ENCODE measurements around the gene FURIN. TPM values are rescaled to one million over a fixed set of nuclear protein-coding genes. Genes with fewer than 3 reads are reported as not detected.

The FURIN gene
- total RNA-seq, 2 experiments from 2014 or later, result 443 to 448 TPM

DNA sequence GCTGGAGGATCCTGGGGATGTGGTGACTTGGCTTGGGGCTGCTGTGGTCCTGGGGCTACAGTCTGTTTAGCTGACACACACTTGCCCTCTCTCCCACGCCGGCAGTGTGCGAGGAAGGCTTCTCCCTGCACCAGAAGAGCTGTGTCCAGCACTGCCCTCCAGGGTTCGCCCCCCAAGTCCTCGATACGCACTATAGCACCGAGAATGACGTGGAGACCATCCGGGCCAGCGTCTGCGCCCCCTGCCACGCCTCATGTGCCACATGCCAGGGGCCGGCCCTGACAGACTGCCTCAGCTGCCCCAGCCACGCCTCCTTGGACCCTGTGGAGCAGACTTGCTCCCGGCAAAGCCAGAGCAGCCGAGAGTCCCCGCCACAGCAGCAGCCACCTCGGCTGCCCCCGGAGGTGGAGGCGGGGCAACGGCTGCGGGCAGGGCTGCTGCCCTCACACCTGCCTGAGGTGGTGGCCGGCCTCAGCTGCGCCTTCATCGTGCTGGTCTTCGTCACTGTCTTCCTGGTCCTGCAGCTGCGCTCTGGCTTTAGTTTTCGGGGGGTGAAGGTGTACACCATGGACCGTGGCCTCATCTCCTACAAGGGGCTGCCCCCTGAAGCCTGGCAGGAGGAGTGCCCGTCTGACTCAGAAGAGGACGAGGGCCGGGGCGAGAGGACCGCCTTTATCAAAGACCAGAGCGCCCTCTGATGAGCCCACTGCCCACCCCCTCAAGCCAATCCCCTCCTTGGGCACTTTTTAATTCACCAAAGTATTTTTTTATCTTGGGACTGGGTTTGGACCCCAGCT, 13.0 kb downstream of the FURIN start:
- intact Hi-C loops (cut with micrococcal nuclease), result no loop called here
- H3K27me3 Mint-ChIP-seq (ENCODE audit: low read depth), result peaks cover 3% of the 10 kb centered on the region
- H3K27ac Mint-ChIP-seq, result peak overlapping the region; percentile 53
- no peak for DNase-seq
- H3K9me3 Mint-ChIP-seq, result no peaks in the 10 kb centered on the region
- CTCF ChIA-PET, result no interaction called here
- peaks cover 48% of the 10 kb centered on the region for H3K36me3 Mint-ChIP-seq (ENCODE audit: low read depth)
- peaks cover 30% of the 10 kb centered on the region for H3K4me1 Mint-ChIP-seq (ENCODE audit: low read depth)
- H3K4me3 Mint-ChIP-seq, result no peak overlapping the region

DNA sequence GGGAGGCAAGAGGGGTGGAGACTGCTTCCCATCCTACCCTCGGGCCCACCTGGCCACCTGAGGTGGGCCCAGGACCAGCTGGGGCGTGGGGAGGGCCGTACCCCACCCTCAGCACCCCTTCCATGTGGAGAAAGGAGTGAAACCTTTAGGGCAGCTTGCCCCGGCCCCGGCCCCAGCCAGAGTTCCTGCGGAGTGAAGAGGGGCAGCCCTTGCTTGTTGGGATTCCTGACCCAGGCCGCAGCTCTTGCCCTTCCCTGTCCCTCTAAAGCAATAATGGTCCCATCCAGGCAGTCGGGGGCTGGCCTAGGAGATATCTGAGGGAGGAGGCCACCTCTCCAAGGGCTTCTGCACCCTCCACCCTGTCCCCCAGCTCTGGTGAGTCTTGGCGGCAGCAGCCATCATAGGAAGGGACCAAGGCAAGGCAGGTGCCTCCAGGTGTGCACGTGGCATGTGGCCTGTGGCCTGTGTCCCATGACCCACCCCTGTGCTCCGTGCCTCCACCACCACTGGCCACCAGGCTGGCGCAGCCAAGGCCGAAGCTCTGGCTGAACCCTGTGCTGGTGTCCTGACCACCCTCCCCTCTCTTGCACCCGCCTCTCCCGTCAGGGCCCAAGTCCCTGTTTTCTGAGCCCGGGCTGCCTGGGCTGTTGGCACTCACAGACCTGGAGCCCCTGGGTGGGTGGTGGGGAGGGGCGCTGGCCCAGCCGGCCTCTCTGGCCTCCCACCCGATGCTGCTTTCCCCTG, 13.8 kb downstream of the FURIN start:
- Mint-ChIP-seq H3K4me3 (no peak overlapping the region), H3K4me1 (ENCODE audit: low read depth) (peaks cover 27% of the 10 kb centered on the region), H3K9me3 (no peaks in the 10 kb centered on the region), H3K27me3 (ENCODE audit: low read depth) (peaks cover 3% of the 10 kb centered on the region), H3K27ac (peak overlapping the region; percentile 69), H3K36me3 (ENCODE audit: low read depth) (peaks cover 40% of the 10 kb centered on the region)
- CTCF ChIA-PET, result no interaction called here
- peak; percentile 35 for DNase-seq
- intact Hi-C loops (cut with micrococcal nuclease), result no loop called here

DNA sequence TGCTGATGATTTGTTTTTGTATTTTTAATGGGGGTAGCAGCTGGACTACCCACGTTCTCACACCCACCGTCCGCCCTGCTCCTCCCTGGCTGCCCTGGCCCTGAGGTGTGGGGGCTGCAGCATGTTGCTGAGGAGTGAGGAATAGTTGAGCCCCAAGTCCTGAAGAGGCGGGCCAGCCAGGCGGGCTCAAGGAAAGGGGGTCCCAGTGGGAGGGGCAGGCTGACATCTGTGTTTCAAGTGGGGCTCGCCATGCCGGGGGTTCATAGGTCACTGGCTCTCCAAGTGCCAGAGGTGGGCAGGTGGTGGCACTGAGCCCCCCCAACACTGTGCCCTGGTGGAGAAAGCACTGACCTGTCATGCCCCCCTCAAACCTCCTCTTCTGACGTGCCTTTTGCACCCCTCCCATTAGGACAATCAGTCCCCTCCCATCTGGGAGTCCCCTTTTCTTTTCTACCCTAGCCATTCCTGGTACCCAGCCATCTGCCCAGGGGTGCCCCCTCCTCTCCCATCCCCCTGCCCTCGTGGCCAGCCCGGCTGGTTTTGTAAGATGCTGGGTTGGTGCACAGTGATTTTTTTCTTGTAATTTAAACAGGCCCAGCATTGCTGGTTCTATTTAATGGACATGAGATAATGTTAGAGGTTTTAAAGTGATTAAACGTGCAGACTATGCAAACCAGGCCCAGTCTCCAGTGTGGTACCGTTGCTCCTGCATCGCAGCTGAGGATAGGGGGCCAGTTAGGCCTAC, 14.6 kb downstream of the FURIN start:
- intact Hi-C loops (cut with micrococcal nuclease), result loop anchor here (1.0 kb wide), 1 partner anchor 10 kb away; no protein-coding TSS in a partner anchor
- peak overlapping the region; percentile 15 for H3K4me3 Mint-ChIP-seq
- peaks cover 27% of the 10 kb centered on the region for H3K4me1 Mint-ChIP-seq (ENCODE audit: low read depth)
- H3K27me3 Mint-ChIP-seq (ENCODE audit: low read depth), result peaks cover 3% of the 10 kb centered on the region
- peak overlapping the region; percentile 73 for H3K27ac Mint-ChIP-seq
- peaks cover 33% of the 10 kb centered on the region for H3K36me3 Mint-ChIP-seq (ENCODE audit: low read depth)
- CTCF ChIA-PET, result no interaction called here
- no peaks in the 10 kb centered on the region for H3K9me3 Mint-ChIP-seq
- peak; percentile 46 for DNase-seq

- intact Hi-C loops (cut with micrococcal nuclease), result loop anchor here (1.0 kb wide), 1 partner anchor 10 kb away; no protein-coding TSS in a partner anchor
- peak; percentile 29 for DNase-seq
- Mint-ChIP-seq H3K27me3 (ENCODE audit: low read depth) (peaks cover 3% of the 10 kb centered on the region), H3K36me3 (ENCODE audit: low read depth) (peaks cover 27% of the 10 kb centered on the region), H3K9me3 (no peaks in the 10 kb centered on the region), H3K4me3 (peak overlapping the region; percentile 12), H3K27ac (peak overlapping the region; percentile 73), H3K4me1 (ENCODE audit: low read depth) (peaks cover 27% of the 10 kb centered on the region)
- CTCF ChIA-PET, result no interaction called here
Measured at GRCh38 chr15:90883526-90883975, 15.2 kb downstream of the FURIN start.

DNA sequence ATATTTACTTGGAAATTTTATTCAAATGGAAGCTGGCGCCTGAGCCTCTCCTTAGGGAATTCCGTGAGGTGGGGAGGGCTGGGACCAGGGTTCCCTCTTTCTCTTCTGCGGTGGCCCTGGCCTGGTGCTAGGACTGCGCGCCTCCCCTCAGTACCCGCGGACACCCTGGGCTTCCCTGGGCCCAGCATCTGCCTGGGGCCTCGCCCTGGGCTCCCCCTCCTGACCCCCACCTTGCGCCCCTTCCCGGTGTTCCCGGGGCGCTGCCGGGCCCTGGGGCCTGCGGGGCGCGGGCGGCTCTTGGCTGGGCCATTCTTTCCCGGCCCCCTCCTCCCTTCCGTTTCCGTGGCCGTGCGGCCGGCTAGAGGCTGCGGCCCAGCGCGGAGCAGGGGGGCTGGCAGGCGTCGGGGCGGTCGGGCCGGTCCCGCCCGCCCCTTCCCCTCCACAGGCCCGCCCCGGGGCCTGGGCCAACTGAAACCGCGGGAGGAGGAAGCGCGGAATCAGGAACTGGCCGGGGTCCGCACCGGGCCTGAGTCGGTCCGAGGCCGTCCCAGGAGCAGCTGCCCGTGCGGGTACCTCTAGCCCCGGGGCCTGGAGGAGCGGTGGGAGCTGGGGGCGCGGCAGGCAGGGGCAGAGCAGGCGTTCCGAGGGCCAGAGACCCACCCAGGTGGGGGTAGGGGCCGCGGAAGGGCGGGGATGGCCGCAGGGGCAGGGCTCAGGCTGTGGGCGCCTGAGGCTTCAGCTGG, 15.8 kb downstream of the FURIN start, which contains the start of gene FES:
FES (plus strand) TSS at position 529 of the 743 bp plus-strand sequence. CDS start 542 bp downstream, outside the sequence.
- Mint-ChIP-seq H3K4me3 (peak within 1 kb of the TSS; percentile 30), H3K9me3 (no peaks in the 10 kb centered on the region), H3K4me1 (ENCODE audit: low read depth) (peaks cover 27% of the 10 kb centered on the region), H3K36me3 (ENCODE audit: low read depth) (peaks cover 22% of the 10 kb centered on the region), H3K27me3 (ENCODE audit: low read depth) (peaks cover 3% of the 10 kb centered on the region), H3K27ac (peak within 1 kb of the TSS; percentile 73)
- intact Hi-C loops (cut with micrococcal nuclease), result loop anchor here (1.0 kb wide), 1 partner anchor 11 kb away; no protein-coding TSS in a partner anchor
- CTCF ChIA-PET, result interaction anchor here (2.2 to 3.3 kb wide), 9 partner anchors 22 to 402 kb away, joined by 9 to 69 read pairs (median 16); partner anchors contain the start of genes HDDC3 and UNC45A
- DNase-seq, result peak; percentile 18

DNA sequence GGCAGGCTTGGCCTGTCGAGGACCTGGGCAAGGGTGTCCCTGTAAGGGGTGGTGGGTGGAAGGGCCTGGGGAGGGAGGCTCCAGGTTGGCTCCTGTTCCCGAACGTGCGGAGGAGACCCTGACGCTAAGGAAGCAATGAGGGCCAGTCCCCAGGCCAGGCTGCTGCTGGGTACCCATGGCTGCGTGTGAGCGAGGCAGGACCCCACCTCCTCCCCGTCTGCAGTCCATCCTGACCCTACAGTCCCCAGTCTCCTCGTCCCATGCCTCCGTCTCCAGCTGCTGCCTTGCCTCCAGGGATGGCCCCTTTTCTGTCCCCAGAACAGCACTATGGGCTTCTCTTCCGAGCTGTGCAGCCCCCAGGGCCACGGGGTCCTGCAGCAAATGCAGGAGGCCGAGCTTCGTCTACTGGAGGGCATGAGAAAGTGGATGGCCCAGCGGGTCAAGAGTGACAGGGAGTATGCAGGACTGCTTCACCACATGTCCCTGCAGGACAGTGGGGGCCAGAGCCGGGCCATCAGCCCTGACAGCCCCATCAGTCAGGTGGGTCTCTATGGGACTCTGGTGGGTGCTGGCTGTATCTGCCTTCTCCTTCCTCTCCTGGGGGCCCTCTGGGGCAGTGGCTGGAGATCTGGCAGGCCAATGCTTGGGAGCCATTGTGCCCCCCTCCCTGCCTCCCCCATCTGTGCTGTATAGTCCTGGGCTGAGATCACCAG, 16.5 kb downstream of the FURIN start:
- Mint-ChIP-seq H3K4me1 (ENCODE audit: low read depth) (peaks cover 26% of the 10 kb centered on the region), H3K27ac (peak overlapping the region; percentile 62), H3K36me3 (ENCODE audit: low read depth) (peaks cover 14% of the 10 kb centered on the region), H3K9me3 (no peaks in the 10 kb centered on the region), H3K4me3 (peak overlapping the region; percentile 30), H3K27me3 (ENCODE audit: low read depth) (peaks cover 3% of the 10 kb centered on the region)
- no peak for DNase-seq
- intact Hi-C loops (cut with micrococcal nuclease), result loop anchor here (5.0 kb wide), 1 partner anchor 193 kb away; no protein-coding TSS in a partner anchor
- CTCF ChIA-PET, result interaction anchor here (0.7 to 3.3 kb wide), 35 partner anchors 10 to 565 kb away, joined by 3 to 69 read pairs (median 6); partner anchors contain the start of genes BLM, FURIN, HDDC3 and MAN2A2

DNA sequence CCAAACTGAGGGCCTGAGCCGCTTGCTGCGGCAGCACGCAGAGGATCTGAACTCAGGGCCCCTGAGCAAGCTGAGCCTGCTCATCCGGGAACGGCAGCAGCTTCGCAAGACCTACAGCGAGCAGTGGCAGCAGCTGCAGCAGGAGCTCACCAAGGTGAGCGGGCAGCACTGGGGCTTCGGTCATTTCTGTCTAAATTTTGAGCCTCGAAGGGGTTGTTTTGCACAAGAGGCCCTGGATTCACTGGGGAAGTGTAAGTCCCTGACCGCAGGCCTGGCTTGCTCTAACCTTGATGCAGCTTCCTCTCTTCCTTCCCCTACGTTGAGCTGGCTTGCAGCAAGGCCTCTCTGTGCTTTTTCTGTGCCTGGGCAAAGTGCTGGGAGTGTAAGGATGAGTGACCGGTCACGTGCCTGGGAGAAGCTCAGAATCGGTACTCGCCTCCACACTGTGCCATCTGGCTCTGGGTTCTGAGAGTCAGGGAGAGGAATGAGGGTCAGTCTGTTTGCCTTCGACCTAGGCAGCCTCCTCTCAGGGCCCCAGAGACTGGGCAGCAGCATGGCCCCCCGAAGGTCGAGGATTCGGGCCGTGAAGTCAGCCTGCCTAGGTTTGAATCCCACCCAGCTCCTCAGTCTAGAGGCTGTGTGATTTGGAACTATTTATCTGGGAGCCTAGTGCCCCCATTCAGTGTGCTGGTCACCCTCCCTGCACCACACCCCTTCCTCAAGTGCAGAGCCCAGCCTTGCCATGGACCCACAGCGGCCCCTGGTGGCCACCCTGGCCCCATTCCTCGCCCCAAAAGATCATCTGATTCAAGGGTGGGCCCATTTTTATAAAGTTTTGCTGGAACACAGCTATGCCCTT, 17.3 kb downstream of the FURIN start:
- H3K27me3 Mint-ChIP-seq (ENCODE audit: low read depth), result peaks cover 3% of the 10 kb centered on the region
- peaks cover 26% of the 10 kb centered on the region for H3K4me1 Mint-ChIP-seq (ENCODE audit: low read depth)
- H3K9me3 Mint-ChIP-seq, result no peaks in the 10 kb centered on the region
- peak overlapping the region; percentile 62 for H3K27ac Mint-ChIP-seq
- H3K4me3 Mint-ChIP-seq, result peak overlapping the region; percentile 30
- intact Hi-C loops (cut with micrococcal nuclease), result loop anchor here (1.0 to 5.0 kb wide), 3 partner anchors 193 to 565 kb away; no protein-coding TSS in a partner anchor
- peak; percentile 88 for DNase-seq
- CTCF ChIA-PET, result interaction anchor here (0.6 to 3.3 kb wide), 46 partner anchors 9 to 566 kb away, joined by 3 to 69 read pairs (median 4); partner anchors contain the start of genes BLM, FURIN, HDDC3 and MAN2A2
- H3K36me3 Mint-ChIP-seq (ENCODE audit: low read depth), result peaks cover 9% of the 10 kb centered on the region

- DNase-seq, result no peak
- H3K9me3 Mint-ChIP-seq, result no peaks in the 10 kb centered on the region
- CTCF ChIA-PET, result interaction anchor here (0.7 to 3.3 kb wide), 36 partner anchors 9 to 566 kb away, joined by 3 to 69 read pairs (median 6); partner anchors contain the start of genes BLM, FURIN, HDDC3 and MAN2A2
- H3K27ac Mint-ChIP-seq, result peak overlapping the region; percentile 13
- H3K36me3 Mint-ChIP-seq (ENCODE audit: low read depth), result peaks cover 5% of the 10 kb centered on the region
- intact Hi-C loops (cut with micrococcal nuclease), result loop anchor here (1.0 to 5.0 kb wide), 3 partner anchors 194 to 565 kb away; no protein-coding TSS in a partner anchor
- H3K4me1 Mint-ChIP-seq (ENCODE audit: low read depth), result peaks cover 26% of the 10 kb centered on the region
- peaks cover 3% of the 10 kb centered on the region for H3K27me3 Mint-ChIP-seq (ENCODE audit: low read depth)
- no peak overlapping the region for H3K4me3 Mint-ChIP-seq
Measured at GRCh38 chr15:90886291-90886614, 17.9 kb downstream of the FURIN start.

GRCh38 chr15:90887037-90887481, 18.7 kb downstream of the FURIN start:
- intact Hi-C loops (cut with micrococcal nuclease), result loop anchor here (2.0 to 5.0 kb wide), 2 partner anchors 195 to 566 kb away; no protein-coding TSS in a partner anchor
- Mint-ChIP-seq H3K27ac (no peak overlapping the region), H3K4me1 (ENCODE audit: low read depth) (peaks cover 26% of the 10 kb centered on the region), H3K9me3 (no peaks in the 10 kb centered on the region), H3K4me3 (no peak overlapping the region), H3K27me3 (ENCODE audit: low read depth) (peaks cover 3% of the 10 kb centered on the region), H3K36me3 (ENCODE audit: low read depth) (peaks cover 3% of the 10 kb centered on the region)
- CTCF ChIA-PET, result interaction anchor here (0.9 to 3.3 kb wide), 15 partner anchors 8 to 567 kb away, joined by 3 to 69 read pairs (median 12); partner anchors contain the start of genes BLM, HDDC3 and UNC45A
- DNase-seq, result no peak

- no peak for DNase-seq
- Mint-ChIP-seq H3K27ac (no peak overlapping the region), H3K36me3 (ENCODE audit: low read depth) (no peaks in the 10 kb centered on the region), H3K4me1 (ENCODE audit: low read depth) (peaks cover 13% of the 10 kb centered on the region), H3K27me3 (ENCODE audit: low read depth) (peaks cover 3% of the 10 kb centered on the region), H3K9me3 (no peaks in the 10 kb centered on the region), H3K4me3 (no peak overlapping the region)
- intact Hi-C loops (cut with micrococcal nuclease), result loop anchor here (5.0 kb wide), 1 partner anchor 197 kb away; no protein-coding TSS in a partner anchor
- CTCF ChIA-PET, result interaction anchor here (0.6 to 1.2 kb wide), 3 partner anchors 8 to 45 kb away, joined by 3 read pairs; partner anchors contain the start of gene UNC45A
Measured at GRCh38 chr15:90889313-90889730, 20.9 kb downstream of the FURIN start.

Data from activated naive CD4-positive, alpha-beta T cell treated with anti-CD3 and anti-CD28 coated beads for 36 hours (primary cell).